HG02852 (cell line): ENCODE measurements around the gene SLC52A3.

Experiments used
- ATAC-seq: cut with Tn5 transposase; IDR thresholded peaks from one replicate; pipeline ENCODE4 v1.9.1; 2021; ENCODE audit warnings: mild to moderate bottlenecking, moderate library complexity; ENCODE audit not compliant: unreplicated experiment

SLC52A3 gene

GRCh38 chr20:770691-771090, 2.4 kb upstream of the SLC52A3 start:
- ATAC-seq = no peak

DNA sequence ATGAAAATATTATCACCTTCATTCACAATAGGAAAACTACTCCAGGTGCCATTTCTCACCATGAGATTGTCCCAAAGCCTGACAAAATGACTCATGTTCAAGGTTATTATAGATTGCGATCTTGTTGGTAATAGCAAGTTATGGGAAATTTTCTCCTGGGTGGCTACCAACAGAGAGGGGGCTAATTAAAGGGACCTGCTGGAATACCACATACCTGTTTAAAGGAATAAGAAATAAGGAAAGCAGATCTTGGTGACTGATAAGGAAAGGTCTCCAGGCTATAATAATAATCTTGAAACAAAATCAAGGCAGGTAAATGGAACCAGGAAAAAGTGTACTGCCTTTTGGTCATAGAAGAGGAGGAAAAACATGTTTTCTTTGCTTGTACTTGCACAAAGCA, 1.4 kb downstream of the SLC52A3 start:
- ATAC-seq = no peak

- ATAC-seq = no peak
Observed at GRCh38 chr20:764255-764654, 4.0 kb downstream of the SLC52A3 start.

- ATAC-seq = no peak
Observed at GRCh38 chr20:761418-762381, 6.6 kb downstream of the SLC52A3 start.

DNA sequence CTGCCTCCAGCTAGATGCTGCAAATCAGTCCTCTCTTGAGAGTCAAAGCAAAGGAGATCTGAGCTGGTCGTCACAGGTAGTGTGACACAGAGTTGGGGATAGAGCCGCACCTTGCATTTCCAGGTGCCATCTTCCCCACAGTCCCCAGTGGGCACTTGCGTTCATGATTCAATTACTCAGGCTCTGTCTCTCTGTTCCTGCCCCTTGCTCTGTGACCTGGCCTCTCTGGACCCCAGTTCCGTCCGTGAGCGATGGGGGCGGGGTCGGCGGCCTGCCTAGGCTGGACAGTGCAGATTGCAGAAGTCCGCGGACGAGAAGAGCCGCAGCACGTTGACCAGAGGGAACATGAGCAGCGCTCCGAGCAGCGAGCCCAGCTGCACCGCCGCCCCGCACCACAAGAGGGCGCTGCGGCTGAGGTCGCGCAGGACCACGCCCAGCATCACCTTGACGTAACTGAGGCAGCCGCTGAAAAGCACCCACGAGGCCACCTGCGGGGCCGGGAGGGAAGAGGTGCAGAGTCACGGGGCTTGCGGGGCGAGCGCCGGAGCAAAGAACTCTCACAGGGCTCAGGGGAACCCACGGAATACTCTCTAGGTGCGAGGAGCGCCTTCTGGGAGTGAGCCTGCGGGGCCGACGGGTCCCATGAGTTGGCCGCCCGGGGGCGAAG, 7.4 kb downstream of the SLC52A3 start:
- ATAC-seq = no peak

- no peak for ATAC-seq
Observed at GRCh38 chr20:757506-757905, 10.8 kb downstream of the SLC52A3 start.

- ATAC-seq = no peak
Observed at GRCh38 chr20:755941-756340, 12.4 kb downstream of the SLC52A3 start.

GRCh38 chr20:754904-755303, 13.4 kb downstream of the SLC52A3 start:
- ATAC-seq = no peak

GRCh38 chr20:753897-754635, 14.2 kb downstream of the SLC52A3 start:
- ATAC-seq = no peak

- ATAC-seq = no peak
Observed at GRCh38 chr20:753136-753535, 15.2 kb downstream of the SLC52A3 start.

DNA sequence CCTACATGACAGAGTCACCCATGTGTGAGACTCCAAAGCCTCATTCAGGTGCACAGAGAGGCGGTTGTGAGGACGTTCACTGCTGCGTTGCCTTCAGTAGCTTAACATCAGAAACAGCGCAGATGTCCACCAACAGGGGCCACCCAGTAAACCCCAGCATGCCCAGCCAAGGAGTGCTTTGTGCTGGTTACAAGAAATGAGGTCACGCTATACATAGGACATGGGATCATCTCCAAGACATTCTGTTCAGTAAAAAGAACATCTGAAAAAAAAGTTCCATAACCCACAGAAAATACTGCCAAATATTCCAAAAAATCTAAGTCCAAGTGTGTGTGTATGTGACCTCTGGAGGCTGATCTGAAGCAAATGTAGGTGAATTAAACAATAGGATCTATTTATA, 16.0 kb downstream of the SLC52A3 start:
- no peak for ATAC-seq

DNA sequence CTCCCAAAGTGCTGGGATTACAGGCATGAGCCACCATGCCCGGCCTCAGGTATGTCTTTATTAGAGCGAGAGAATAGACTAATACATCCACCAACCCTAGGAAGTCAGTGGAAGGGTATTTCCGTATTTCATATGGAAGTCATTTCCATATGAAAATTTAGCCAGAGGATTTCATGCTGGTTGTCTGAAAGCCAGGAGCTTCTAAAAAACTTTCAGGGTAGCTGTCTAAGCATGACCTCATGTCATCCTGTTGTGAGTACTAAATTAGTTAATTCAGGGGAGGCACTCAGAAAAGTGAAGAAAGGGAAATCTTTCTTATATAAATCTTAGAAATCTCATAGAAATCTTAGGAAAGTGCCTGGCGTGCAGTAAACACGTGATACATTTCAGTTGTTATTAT, 16.5 kb downstream of the SLC52A3 start:
- ATAC-seq = no peak

- ATAC-seq = no peak
Observed at GRCh38 chr20:750801-751200, 17.5 kb downstream of the SLC52A3 start.

GRCh38 chr20:745683-746301, 22.5 kb downstream of the SLC52A3 start:
- ATAC-seq = no peak

GRCh38 chr20:742156-742555, 26.1 kb downstream of the SLC52A3 start:
- no peak for ATAC-seq

DNA sequence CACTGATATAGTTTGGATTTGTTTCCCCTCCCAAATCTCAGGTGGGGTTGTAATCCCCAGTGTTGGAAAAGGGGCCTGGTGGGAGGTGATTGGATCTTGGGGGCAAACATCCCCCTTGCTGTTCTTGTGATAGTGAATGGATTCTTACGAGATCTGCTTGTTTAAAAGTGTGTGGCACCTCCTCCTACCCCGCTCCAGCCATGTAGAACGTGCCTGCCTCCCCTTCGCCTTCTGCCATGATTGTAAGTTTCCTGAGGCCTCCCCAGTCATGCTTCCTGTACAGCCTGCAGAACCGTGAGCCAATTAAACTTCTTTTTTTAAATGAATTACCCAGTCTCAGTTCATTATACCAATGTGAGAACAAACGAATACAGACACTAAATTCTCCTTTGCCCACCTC, 26.7 kb downstream of the SLC52A3 start:
- no peak for ATAC-seq

DNA sequence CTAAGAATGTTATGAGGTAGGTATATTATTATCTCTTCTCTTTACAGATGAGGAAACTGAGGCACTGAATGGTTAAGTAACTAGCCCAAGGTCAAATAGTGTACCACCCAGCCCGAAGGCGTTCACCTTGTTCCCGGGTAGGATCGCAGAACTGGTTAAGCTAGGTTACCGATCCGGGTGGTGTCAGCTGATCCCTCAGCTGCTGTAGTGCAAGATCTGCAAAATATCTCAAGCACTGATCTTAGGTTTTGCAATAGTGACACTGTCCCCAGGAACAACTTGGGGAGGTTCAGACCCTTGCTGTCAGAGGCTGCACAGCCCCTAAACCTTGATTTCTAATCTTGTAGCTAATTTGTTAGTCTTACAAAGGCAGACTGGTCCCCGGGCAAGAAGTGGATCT, 28.1 kb downstream of the SLC52A3 start:
- no peak for ATAC-seq

DNA sequence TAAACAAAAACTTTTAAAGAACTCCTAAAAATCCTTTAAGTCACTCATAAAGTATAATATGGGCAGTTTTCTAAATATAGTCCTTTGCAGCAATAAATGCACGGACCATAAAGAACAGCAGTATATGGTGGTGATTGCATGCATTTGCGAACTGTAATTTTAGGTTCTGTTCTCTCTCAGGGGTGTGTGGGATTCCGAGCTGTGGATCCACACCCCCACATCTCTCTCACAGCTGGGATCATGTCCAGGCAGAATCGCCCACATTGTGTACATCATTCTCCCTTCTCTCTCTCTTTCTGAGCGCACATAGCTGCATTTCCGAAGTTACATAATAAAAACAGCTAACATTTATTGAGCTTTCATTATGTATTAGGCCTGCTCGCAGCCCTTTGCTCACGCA, 28.6 kb downstream of the SLC52A3 start:
- no peak for ATAC-seq

GRCh38 chr20:733861-734260, 34.4 kb downstream of the SLC52A3 start:
- no peak for ATAC-seq

GRCh38 chr20:732727-733126, 35.6 kb downstream of the SLC52A3 start:
- ATAC-seq = no peak

DNA sequence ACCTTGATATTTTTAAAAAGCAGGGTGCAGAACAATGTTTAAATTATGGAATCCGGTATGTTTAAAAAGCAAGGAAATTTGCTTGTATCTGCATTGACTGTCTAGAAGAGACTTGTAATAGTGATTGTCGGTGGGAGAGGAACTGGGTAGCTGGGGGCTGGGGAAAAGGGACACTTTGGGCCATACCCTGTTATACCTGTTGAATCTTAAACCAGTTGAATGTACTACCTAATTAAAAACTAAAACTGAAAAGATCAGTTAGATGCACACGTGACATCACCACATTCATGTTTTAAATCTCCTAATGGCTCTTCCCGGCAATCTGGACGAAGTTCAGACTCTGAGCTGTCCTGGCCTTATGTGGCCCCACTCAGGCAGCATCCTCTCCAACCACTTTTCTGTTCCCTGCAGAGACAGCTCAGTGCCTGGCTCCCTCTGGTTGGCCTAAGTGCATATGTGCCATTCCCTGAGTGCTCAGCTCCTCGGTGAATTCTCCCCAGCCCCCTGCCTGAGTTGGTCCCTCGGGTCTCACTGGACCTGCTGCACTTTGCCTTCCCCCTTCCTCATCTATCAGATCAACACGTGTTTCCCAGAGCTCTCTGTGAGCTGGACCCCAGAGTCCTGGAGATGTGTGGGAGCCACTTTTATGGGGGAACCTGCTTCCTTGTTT, 36.3 kb downstream of the SLC52A3 start:
- ATAC-seq = no peak
